Astrocyte (in vitro differentiated cells and primary cell): ENCODE measurements around the gene NAALADL2.

Experiments
- EZH2 ChIP-seq: IDR thresholded peaks from 2 replicates; pipeline ENCODE4 v1.6.1; 2012; ENCODE audit warnings: mild to moderate bottlenecking, low read length, inconsistent platforms; ENCODE audit not compliant: insufficient read depth
- TF ChIP-seq, protein P1 (sequence below): IDR thresholded peaks from 2 replicates; pipeline ENCODE4 v1.5.1; 2011; ENCODE audit warnings: low read depth, mild to moderate bottlenecking, inconsistent platforms, low read length, moderate library complexity; ENCODE audit not compliant: insufficient read depth

DNA sequence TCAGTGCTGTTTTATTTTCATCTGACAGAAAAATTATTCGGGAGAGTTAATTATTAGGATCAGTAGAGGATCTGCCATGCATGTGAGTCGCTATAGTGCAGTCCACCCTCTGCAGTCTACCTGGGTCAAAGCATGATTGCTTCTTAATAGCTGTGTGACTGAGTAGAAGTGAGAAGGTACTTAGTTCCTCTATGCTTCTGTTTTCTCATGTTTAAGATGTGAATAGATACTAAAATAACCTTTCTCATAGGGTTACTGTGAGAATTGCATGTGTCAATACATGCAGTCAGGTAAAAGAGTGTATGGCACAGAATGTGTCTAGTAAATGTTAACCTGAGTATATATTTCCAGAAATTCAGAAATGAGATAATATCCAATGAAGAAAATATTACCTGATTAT lies 435.7 kb downstream of the NAALADL2 start:
- TF ChIP-seq, protein P1, sequence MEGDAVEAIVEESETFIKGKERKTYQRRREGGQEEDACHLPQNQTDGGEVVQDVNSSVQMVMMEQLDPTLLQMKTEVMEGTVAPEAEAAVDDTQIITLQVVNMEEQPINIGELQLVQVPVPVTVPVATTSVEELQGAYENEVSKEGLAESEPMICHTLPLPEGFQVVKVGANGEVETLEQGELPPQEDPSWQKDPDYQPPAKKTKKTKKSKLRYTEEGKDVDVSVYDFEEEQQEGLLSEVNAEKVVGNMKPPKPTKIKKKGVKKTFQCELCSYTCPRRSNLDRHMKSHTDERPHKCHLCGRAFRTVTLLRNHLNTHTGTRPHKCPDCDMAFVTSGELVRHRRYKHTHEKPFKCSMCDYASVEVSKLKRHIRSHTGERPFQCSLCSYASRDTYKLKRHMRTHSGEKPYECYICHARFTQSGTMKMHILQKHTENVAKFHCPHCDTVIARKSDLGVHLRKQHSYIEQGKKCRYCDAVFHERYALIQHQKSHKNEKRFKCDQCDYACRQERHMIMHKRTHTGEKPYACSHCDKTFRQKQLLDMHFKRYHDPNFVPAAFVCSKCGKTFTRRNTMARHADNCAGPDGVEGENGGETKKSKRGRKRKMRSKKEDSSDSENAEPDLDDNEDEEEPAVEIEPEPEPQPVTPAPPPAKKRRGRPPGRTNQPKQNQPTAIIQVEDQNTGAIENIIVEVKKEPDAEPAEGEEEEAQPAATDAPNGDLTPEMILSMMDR, result no peak
- TF ChIP-seq EZH2, result no peak
